T1000 (cell line): ENCODE data around the gene KIRREL3.

ENCODE experiments used
- DNase-seq: peaks from one replicate; lab custom pipeline; 2025; ENCODE audit warnings: mixed read lengths; lab: John Stamatoyannopoulos, UW

The KIRREL3 gene

DNA sequence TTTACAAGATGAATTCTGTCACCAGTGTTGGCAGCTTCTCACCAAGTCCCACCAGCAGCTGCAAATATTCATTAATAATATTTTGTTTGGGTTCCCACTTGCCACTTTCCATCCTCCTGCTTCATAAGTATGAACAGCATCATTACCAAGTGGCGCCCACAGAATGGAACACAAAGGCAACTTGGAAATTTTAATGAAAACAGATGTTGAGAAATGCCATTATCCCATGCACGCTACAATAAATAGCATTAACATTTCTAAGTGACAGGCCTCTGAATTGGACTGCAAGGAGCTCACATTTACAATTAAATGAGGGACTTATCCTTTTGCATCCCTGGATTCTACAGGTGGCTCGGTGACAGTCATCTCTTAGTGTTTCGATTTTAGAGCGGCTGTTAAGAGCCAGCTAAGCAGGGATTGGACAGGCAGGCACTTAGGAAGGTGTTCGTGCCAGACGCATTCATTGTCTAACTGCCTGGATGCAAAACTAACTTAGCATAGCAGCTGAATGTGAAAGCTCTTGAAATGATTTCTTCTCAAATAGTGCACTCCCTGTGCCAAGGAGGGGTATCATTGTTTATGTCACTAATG, 170.3 kb downstream of the KIRREL3 start:
- no peak for DNase-seq

GRCh38 chr11:126829716-126830115, 170.9 kb downstream of the KIRREL3 start:
- DNase-seq: no peak

- DNase-seq: no peak
These were observed 176.4 kb downstream of the KIRREL3 start for GRCh38 chr11:126824035-126824607.

- DNase-seq: no peak
These were observed 177.3 kb downstream of the KIRREL3 start for GRCh38 chr11:126823274-126823673.

DNA sequence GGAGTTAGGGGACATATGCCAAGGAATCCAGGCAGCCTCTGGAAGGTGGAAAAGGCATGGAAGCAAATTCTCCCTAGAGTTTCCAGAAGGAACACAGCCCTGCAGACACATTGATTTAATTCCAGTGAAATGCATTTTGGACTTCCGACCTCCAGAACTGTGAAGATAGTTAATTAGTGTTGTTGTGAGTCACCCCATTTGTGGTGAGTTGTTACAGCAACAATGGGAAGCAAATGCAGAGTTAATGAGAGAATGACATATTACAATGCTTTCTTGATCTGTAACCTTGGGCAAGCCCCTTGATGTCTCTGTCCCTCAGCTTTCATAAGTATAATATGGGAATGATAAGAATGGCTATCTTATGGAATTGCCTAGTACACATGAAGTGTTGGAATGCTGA, 178.7 kb downstream of the KIRREL3 start:
- DNase-seq: no peak

DNA sequence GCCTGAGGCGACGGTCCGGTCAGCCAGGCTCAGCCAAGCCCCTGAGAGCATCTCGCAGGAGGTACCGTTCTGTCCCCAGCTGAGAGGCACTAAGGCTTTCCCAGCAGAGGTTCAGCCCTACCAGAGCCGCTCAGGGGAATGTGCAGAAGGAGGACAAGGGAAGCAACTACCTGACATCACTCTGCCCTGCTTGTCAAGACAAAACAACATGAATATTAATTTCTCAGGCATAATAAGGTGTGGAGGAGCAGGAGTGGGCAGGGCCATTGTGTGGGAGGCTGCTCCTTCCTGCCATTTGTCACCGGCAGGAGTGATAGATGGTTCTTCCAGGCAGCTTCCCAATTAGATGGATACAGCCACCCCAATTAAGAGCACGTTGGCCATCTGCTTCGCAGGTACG, 181.4 kb downstream of the KIRREL3 start:
- DNase-seq: no peak

DNA sequence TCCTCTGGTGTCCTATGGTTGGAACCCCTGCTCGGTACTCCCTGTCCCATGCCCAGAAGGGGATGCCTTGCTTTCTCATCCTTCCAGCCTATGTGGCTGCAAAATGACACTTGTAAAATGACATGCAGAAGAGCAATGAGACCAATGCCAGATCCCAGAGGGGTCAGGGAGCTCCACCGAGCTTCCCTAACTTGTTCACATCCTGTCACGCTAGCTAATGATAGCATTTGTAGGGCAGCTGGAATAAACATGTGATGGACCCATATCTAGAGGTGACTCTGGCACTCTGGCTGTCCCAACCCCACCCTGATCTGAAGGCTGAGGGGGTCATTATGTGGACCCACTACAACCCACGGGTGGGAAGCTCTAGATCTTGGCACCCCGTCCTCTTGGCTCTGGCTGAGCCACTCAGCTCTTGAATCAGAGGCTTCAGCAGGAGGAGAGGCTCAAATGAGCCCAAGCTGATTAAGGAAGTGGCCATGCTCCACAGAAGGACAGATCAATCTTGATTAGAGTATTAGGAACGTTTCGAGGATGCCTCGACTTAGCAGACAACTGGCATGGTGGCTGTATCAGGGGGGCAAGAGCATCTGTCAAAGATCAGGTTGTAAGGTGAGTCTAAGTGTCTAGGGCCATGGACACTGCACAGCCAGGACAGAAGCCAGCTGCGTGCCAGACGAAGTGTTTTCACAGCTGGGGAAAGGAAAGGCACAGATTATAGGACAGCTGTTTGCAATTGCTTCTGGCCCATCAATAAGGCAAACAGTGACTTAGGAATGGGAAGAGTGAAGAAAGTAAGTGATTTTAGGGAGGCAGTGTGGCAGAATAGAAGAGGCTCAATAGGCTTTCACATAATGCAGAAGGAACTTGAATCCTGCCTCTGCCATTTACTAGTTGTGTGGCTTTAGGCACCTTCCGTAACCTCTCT, 182.8 kb downstream of the KIRREL3 start:
- DNase-seq: no peak

DNA sequence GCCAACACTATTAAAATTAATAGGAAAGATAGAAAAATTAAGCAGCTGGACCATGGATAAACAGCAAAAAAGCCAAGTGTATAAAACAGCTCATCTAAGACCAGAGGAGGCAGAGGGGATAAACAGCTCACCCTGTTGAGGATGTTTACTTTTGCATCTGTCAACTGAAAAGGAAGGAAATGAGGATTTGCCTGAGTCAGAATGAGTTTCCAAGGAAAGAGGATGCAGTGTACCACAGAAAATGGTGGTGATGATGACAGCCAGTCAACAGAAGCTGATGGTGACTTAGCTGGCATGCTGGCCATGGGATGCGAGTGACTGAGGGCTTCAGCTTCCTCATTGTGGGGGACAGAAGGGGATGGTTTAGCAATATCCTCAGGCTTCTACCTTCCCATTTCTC, 183.5 kb downstream of the KIRREL3 start:
- no peak for DNase-seq

GRCh38 chr11:126816645-126817044, 183.9 kb downstream of the KIRREL3 start:
- DNase-seq: no peak

- no peak for DNase-seq
These were observed 185.5 kb downstream of the KIRREL3 start for GRCh38 chr11:126815111-126815510.

GRCh38 chr11:126810776-126811175, 189.8 kb downstream of the KIRREL3 start:
- DNase-seq: no peak

GRCh38 chr11:126809514-126810289, 190.9 kb downstream of the KIRREL3 start:
- no peak for DNase-seq

GRCh38 chr11:126808836-126809235, 191.7 kb downstream of the KIRREL3 start:
- DNase-seq: no peak

- no peak for DNase-seq
These were observed 192.3 kb downstream of the KIRREL3 start for GRCh38 chr11:126808296-126808695.

DNA sequence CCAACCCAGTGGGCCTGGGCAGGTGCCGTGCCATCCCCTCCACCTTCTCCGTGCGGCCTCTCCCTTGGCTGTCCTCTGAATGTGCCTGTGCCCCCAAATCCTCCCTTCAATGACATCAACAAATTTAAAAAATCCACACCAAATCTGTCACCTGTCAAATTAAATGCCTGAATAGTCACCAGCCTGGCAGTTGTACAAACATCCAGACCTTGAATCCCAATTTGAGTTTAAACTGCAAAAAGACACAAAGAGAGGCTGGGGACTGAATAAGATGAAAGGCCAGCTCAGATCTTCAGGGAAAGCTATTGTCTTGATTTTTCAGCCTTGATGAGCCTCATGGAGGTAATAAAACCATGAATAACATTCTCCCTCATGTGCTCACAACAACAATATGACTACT, 194.7 kb downstream of the KIRREL3 start:
- no peak for DNase-seq

DNA sequence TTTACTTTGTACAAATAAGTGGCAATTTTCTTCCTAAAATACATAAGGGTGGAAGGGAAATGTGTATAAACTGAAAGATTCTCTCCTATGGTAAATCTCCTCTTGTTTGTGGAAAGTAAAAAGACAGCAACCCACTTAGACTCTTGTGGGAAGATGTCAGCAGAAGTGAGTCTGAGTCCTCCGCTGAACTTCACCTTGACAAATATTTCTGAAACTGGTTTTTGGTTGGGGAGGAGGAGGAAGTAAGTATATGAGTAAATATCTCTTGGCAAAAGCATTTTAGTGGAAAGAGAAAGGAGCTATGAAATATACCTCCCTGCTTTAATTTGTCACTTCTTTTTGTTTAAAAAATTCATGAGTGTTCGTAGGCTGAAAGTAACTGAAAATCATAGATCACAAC, 196.2 kb downstream of the KIRREL3 start:
- DNase-seq: no peak

- no peak for DNase-seq
These were observed 200.6 kb downstream of the KIRREL3 start for GRCh38 chr11:126800009-126800408.

DNA sequence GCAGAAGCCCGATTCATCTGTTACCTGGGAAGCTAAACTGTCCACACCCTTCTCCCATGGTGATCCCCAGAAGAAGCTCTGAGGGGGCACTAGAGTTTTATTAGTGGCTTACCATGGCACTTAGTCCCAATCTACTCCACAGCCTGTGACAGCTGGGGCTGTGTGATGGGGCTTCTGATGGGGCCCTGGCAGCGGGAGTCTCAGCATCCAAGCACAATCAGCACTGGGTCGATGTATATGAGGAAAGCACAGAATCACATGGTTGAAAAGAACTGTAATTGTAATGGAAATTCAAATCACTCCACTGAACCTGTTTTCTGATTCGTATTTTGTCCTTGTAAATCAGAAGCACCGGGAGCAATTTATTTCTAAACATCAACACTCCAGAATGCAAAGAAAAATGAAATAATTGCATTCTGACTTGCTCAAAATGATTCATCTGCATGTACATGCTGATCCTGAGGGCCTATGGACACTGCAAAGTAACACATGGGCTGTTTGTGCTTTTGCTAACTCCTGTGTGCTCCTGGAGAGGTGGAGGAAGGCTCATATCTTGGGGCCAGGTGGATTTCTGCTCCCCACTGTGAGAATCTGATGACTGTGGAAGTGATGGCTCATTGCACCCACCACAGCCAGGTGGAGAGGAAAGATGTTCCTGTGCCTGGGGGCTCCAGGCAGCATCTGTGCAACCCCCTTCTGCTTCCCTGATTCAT, 203.0 kb downstream of the KIRREL3 start:
- DNase-seq: no peak

- no peak for DNase-seq
These were observed 207.0 kb downstream of the KIRREL3 start for GRCh38 chr11:126793596-126793995.

GRCh38 chr11:126791991-126792390, 208.6 kb downstream of the KIRREL3 start:
- no peak for DNase-seq

DNA sequence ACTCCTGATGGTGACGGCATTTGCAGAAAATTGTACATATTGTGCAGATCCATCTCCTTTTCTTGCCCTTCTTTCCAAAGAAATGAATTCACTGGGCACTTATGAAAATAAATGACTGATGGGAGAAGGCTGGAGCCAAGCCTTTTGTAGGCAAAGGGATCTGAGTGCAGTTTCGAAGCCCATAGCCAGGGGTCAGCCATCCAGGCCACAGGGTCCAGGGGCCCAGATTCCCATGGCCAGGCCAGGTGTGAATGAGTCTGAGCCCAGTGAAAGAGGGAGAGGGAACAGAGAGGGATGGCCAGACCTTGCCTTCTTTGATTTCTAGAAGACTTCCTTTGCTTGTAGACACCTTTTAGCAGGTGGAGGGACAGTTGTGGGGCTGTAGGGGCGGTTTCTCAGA, 209.1 kb downstream of the KIRREL3 start:
- DNase-seq: no peak
